Caco-2 (cell line): Measurements from ENCODE around the gene HDAC2. TPM values are rescaled to one million over a fixed set of nuclear protein-coding genes. Genes with fewer than 3 reads are reported as not detected.

Experiments
- BruUV-seq: library from RNA; stranded (reverse); fragments of 400-500 nt; replicated peaks from 2 replicates; lab custom pipeline; 2021; lab: Mats Ljungman, UMichigan
- CTCF ChIA-PET: fragments of 300-600 bp; sonication (Branson Sonifier 250); formaldehyde crosslinking; loops from one replicate; lab custom pipeline; 2022; ENCODE audit warnings: antibody characterized with exemption; lab: Charles Lee
- POLR2A ChIA-PET: fragments of 300-600 bp; sonication (Branson Sonifier 250); formaldehyde crosslinking; loops from one replicate; lab custom pipeline; 2022; ENCODE audit warnings: antibody characterized with exemption; lab: Charles Lee
- DNase-seq, 2 experiments: peaks; one replicate each; pipeline versions ENCODE4 v3.0.0 to v3.0.0-alpha.2; 2020 to 2022
- H3K27me3 ChIP-seq: replicated peaks from 2 replicates; pipeline ENCODE4 v1.6.0; 2011; ENCODE audit warnings: low read length; ENCODE audit not compliant: control insufficient read depth, insufficient read depth
- H3K36me3 ChIP-seq: 2 replicates; pipeline ENCODE4 v1.5.1; 2011; ENCODE audit warnings: low read length; ENCODE audit not compliant: control insufficient read depth, insufficient read depth
- H3K4me1 ChIP-seq: fragments of 250-450 bp; sonication (Bioruptor Pico); 2 replicates; pipeline ENCODE4 v1.5.1; 2020; ENCODE audit warnings: mild to moderate bottlenecking
- H3K4me3 ChIP-seq: 2 replicates; pipeline ENCODE4 v1.5.1; 2011; ENCODE audit warnings: low read depth, mild to moderate bottlenecking, control low read depth, low read length
- H3K9me3 ChIP-seq: fragments of 250-450 bp; sonication (Bioruptor Pico); 2 replicates; pipeline ENCODE4 v1.5.1; 2020; ENCODE audit warnings: mild to moderate bottlenecking, moderate library complexity
- H3K27ac Mint-ChIP-seq: one replicate; pipeline ENCODE4 v1.8.0; 2022; ENCODE audit warnings: mixed read lengths; ENCODE audit not compliant: unreplicated experiment
- H3K27me3 Mint-ChIP-seq: one replicate; pipeline ENCODE4 v1.8.0; 2022; ENCODE audit warnings: mixed read lengths; ENCODE audit not compliant: insufficient read depth, unreplicated experiment
- H3K36me3 Mint-ChIP-seq: one replicate; pipeline ENCODE4 v1.8.0; 2022; ENCODE audit warnings: mild to moderate bottlenecking, mixed read lengths; ENCODE audit not compliant: insufficient read depth, unreplicated experiment
- H3K4me1 Mint-ChIP-seq: one replicate; pipeline ENCODE4 v1.8.0; 2022; ENCODE audit warnings: low read depth, mixed read lengths; ENCODE audit not compliant: unreplicated experiment
- H3K4me3 Mint-ChIP-seq: one replicate; pipeline ENCODE4 v1.8.0; 2022; ENCODE audit warnings: mild to moderate bottlenecking, moderate library complexity, mixed read lengths; ENCODE audit not compliant: unreplicated experiment
- H3K9me3 Mint-ChIP-seq: one replicate; pipeline ENCODE4 v1.8.0; 2022; ENCODE audit warnings: mixed read lengths; ENCODE audit not compliant: unreplicated experiment
- CTCF ChIP-seq, 2 experiments: fragments of 200-600 bp in 1 of 2; IDR thresholded peaks; 1 replicate in 1 of 2; 2 replicates in 1 of 2; pipeline versions ENCODE4 v1.5.1 to v1.8.0; 2011 to 2022; ENCODE audit warnings: antibody characterized with exemption in 1 of 2, control low read depth in 1 of 2, inconsistent platforms in 1 of 2, low read depth in 1 of 2, low read length in 1 of 2, mild to moderate bottlenecking in 1 of 2, moderate library complexity in 1 of 2; ENCODE audit not compliant: insufficient read depth in 1 of 2, severe bottlenecking in 1 of 2, unreplicated experiment in 1 of 2
- intact Hi-C: fragments of 100-400 bp; cut with micrococcal nuclease; formaldehyde crosslinking; loops from one replicate; pipeline ENCODE4 v1.10.0; 2022; ENCODE audit not compliant: unreplicated experiment
- total RNA-seq: library from RNA; stranded (reverse); gene quantifications from 2 replicates; pipeline ENCODE4 v1.2.3, GENCODE V29; 2022

HDAC2 gene
- total RNA-seq, 1 experiment from 2014 or later: 201 TPM

DNA sequence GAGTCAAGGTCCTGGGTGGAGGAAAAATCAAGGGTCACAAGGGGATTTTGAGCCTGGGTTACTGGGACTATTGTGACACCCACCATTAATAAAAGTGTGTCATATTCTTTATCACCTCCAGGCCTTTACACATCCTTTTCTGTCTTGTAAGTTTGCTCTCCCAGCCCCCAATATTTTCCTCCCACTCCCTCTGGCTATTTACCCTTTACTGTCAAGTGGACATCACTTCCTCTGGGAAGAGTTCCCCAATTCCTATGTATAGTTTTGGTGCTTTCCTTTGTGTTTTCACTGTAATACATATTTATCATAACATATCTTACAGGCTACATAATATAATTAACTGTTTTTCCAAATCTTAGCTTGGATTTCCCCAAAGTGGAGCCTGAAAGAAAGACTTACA lies 77.5 kb downstream of the HDAC2 start:
- H3K27me3 Mint-ChIP-seq: no peaks in the 10 kb centered on the region
- no peaks in the 10 kb centered on the region for H3K36me3 Mint-ChIP-seq
- H3K4me3 ChIP-seq: no peak overlapping the region
- no peaks in the 10 kb centered on the region for H3K36me3 ChIP-seq
- H3K9me3 ChIP-seq: no peaks in the 10 kb centered on the region; the same call in 1 of the 2 replicates
- no peak for TF ChIP-seq CTCF (IDR thresholded peaks at IDR 0.05; ENCODE audit: insufficient read depth in 1 of 2, low read depth in 1 of 2, low read length in 1 of 2, severe bottlenecking in 1 of 2, unreplicated experiment in 1 of 2)
- no peak overlapping the region for H3K27ac Mint-ChIP-seq
- POLR2A ChIA-PET: no interaction called here
- no TSS peak for BruUV-seq
- peaks cover 9% of the 10 kb centered on the region for H3K9me3 Mint-ChIP-seq
- H3K27me3 ChIP-seq: no peaks in the 10 kb centered on the region
- no peak overlapping the region for H3K4me3 Mint-ChIP-seq
- H3K4me1 ChIP-seq: no peaks in the 10 kb centered on the region
- intact Hi-C loops: no loop called here
- CTCF ChIA-PET: no interaction called here
- DNase-seq: no peak
- H3K4me1 Mint-ChIP-seq: peaks cover 2% of the 10 kb centered on the region

GRCh38 chr6:113888956-113889630 lies 81.9 kb downstream of the HDAC2 start:
- BruUV-seq: no TSS peak
- CTCF ChIA-PET: no interaction called here
- intact Hi-C loops: no loop called here
- Histone ChIP-seq H3K9me3 (no peaks in the 10 kb centered on the region), H3K27me3 (no peaks in the 10 kb centered on the region), H3K4me1 (no peaks in the 10 kb centered on the region), H3K36me3 (no peaks in the 10 kb centered on the region), H3K4me3 (no peak overlapping the region)
- no peak for DNase-seq
- TF ChIP-seq CTCF (IDR thresholded peaks at IDR 0.05; ENCODE audit: insufficient read depth in 1 of 2, low read depth in 1 of 2, low read length in 1 of 2, severe bottlenecking in 1 of 2, unreplicated experiment in 1 of 2): no peak
- peaks cover 7% of the 10 kb centered on the region for H3K4me1 Mint-ChIP-seq
- no peaks in the 10 kb centered on the region for H3K27me3 Mint-ChIP-seq
- no peaks in the 10 kb centered on the region for H3K36me3 Mint-ChIP-seq
- H3K9me3 Mint-ChIP-seq: peaks cover 9% of the 10 kb centered on the region
- POLR2A ChIA-PET: interaction anchor here (0.6 kb wide), 1 partner anchor 112 kb away, joined by 3 read pairs; no protein-coding TSS in a partner anchor
- H3K4me3 Mint-ChIP-seq: no peak overlapping the region
- H3K27ac Mint-ChIP-seq: no peak overlapping the region

DNA sequence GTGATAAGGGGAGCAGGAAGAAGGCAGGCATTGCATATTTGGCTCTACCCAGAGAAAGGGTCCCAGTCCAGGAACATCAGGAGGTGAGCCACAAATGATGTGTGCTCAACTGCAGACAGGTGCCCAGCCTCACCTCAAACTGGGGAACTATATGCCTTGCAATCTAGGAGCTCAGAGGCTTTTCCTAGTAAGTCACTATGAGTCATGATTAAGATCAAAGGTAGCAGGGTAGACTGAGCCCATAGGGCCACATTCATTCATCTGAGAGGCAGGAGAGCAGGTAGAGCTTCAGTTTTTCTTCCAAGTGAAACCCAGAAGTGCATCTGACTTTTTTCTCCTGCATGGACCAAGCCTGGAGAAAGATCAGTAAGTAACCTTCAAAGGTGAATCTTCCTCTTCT lies 82.5 kb downstream of the HDAC2 start:
- DNase-seq: no peak
- peaks cover 9% of the 10 kb centered on the region for H3K9me3 Mint-ChIP-seq
- Histone ChIP-seq H3K36me3 (no peaks in the 10 kb centered on the region), H3K4me3 (no peak overlapping the region), H3K4me1 (no peaks in the 10 kb centered on the region), H3K9me3 (no peaks in the 10 kb centered on the region), H3K27me3 (no peaks in the 10 kb centered on the region)
- no peak overlapping the region for H3K4me3 Mint-ChIP-seq
- intact Hi-C loops: no loop called here
- ChIA-PET CTCF (no interaction called here), POLR2A (interaction anchor here (0.6 kb wide), 1 partner anchor 112 kb away, joined by 3 read pairs; no protein-coding TSS in a partner anchor)
- TF ChIP-seq CTCF (IDR thresholded peaks at IDR 0.05; ENCODE audit: insufficient read depth in 1 of 2, low read depth in 1 of 2, low read length in 1 of 2, severe bottlenecking in 1 of 2, unreplicated experiment in 1 of 2): no peak
- H3K27ac Mint-ChIP-seq: no peak overlapping the region
- no peaks in the 10 kb centered on the region for H3K27me3 Mint-ChIP-seq
- H3K36me3 Mint-ChIP-seq: no peaks in the 10 kb centered on the region
- BruUV-seq: no TSS peak
- peaks cover 7% of the 10 kb centered on the region for H3K4me1 Mint-ChIP-seq
